COLO668 (cell line): ENCODE results near the gene ITPRID2.

ENCODE experiments used
- DNase-seq: peaks from one replicate; lab custom pipeline; 2025; ENCODE audit not compliant: unreplicated experiment; lab: John Stamatoyannopoulos, UW

ITPRID2 gene

DNA sequence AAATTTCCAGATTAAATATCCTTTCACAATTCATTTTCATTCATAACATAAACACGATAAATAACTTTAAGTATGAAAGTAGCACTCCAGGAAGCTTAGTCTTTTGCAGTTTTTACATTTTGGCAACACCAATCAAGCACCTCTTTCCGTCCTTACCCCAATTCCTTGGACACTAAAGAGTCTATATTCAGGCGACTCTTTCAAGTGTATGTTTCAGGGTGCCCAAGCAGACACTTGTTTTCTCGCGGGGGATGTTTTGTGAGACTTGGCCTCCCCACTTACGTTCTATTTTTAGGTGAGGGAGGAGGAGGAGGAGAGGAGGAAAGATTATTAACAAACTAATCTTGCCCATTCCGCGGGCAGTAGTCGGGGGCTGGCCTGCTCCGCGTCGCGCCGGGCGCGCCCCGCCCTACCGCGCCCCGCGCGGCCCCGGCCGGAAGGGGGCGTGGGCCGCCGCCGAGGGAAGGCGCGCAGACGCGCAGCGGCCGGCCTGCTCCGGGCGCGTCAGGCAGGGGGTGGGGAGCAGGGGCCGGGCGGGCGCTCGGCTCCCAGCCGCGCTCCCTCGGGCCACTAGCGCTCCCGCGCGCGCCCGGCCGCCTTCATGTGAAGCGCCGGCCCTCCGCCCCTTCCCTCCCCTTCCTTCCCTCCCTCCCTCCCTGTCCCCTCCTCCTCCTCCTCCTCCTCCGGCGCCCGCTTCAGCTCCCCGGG lies at the start of gene ITPRID2:
TSS of gene ITPRID2 (plus strand) at position 473 of the 708 bp plus-strand sequence. CDS start 337 bp downstream, outside the sequence.
- DNase-seq, result peak; percentile 93

DNA sequence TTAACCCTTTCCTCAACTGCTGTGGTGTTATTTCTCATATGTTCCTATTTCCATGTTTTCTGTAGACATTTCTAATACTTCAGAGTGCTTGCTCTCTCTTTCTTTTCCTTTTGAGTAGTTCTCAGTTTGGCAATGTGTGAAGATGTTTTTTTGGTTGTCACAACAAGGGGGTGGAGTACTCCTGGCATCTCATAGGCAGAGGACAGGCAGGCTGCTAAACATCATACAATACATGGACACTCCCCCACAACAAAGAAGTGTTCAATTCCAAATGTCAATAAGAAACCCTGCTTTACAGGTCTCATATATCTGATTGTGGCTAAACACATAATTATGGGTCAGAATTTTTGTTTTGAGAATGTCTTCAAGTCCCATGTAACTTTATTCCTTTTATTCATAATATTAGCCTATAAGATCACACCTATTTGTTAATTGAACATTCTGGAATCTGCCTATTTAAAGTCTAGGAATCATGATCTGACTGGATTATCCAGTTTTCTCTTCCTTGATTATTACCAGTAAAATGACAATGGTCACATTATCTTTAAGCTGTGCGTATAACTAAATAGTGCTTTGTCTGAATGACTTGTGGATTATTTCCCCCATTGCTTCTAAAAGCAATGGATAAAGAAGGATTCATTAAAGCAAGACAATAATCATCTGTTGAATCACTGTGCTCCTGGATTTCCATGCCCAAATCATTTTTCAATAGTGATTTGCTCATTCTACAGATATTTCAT lies 46.8 kb upstream of the ITPRID2 start:
- no peak for DNase-seq

DNA sequence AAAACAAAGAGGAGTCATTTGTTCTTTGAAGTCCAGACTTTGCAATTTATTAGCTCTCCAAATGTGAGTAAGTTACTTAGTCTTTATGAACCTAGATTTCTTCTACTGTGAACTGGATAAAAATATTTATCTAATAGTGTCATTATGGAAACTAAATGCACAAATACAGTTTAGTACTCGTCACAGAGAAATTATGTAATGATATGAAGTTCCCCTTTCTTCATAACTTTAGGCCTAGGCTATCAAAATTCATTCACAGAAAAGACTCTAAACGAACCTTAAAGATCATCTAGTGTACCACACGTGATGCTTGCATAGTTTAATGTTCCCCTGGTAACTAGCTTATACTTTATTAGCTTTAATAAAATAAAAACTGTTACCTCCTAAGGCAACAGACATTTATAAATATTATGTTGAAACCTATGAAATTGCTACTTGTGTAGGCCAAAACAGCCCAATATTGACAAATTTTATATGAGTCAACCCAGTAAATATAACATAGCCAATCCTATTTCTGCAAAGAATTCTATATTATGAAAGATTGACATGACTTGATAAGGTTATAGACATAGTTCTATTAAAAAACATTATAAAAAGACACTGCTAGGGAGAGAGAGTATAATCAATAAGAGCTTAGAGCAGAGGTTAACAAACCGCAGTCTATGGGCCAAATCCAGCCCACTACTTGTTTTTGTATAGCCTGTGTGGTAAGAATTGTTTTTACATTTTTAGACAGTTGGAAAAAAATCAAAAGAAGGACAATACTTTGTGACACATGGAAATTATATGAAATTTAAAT lies 44.9 kb upstream of the ITPRID2 start:
- no peak for DNase-seq

DNA sequence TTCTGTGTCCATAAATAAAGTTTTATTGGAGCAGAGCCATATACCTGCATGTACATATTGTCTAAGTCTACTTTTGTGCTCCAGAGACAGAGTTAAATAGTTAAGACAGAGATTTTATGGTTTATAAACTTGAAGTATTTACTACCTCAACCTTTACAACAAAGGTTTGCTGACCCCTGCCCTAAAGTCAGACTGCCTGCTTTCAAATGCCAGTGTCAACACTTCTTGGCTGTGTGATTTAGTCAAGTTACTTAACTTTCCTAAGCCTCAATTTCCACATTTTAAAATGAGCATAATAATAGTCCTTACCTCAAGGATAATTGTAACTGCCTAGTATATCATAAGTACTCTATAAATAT lies 44.4 kb upstream of the ITPRID2 start:
- no peak for DNase-seq

DNA sequence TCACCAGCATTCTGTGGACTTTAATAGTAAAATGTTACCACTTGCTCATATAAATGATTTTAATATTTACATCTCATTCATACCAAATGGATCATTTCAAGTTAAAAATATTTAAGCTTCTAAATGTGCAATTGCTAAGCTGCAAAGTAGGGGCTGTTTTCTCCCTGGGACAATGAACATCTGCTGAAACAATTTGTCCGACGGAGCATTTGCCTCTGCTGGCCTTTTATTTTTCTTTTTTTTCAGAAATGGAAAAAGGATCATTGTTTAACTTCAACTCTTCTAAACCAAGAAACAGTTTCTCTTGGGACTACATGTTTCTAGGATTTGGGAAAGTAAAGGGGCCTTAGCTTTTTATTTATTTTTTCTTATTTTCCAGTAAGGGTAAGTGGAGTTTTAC lies 43.8 kb upstream of the ITPRID2 start:
- DNase-seq, result no peak

DNA sequence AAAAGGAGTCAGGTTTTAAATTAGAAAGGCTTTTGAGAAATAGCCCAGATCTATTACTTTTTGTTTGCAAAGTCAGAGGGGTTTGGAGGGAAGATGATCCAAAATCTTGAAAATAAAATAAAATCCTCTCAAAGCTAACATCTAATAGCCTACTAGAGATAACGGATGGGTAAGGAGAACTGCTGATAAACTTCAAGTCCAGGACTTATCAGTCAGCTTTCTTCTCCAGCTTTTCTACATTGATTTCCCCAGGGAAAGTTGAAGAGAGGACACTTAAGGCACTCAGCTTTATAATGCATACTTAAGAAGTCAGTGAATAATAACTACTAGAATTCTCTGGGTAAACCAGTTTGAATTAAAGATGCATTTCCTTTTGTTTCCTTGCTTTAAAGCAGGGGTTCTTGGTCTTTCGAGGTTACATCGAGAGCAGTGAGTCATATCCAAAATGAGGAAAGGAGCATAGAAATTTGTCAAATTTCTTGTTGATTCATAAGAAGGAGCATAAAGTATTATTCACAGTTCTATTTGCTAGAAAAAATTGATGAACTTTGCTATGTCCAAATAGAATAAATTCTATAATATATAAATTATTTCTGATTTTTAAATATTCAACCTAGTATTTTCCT lies 43.2 kb upstream of the ITPRID2 start:
- no peak for DNase-seq

DNA sequence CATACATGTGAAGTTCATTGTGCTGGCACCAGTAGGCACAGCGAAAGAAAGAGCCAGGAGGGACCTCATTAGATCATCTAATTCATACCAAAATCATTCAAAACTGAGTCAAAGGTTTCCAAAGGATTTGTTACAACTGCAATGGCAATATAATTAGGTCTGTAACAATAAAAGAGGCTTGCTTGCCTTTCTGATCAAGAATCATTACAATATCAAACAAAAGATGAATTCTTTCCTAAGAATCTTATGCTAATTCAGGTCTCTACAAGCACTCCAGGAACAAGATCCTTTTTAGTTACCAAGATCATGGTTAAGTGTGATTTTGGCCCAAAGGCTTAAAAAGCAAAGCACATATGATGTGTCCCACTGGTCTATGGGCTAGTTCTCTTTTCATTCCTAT lies 41.9 kb upstream of the ITPRID2 start:
- no peak for DNase-seq

DNA sequence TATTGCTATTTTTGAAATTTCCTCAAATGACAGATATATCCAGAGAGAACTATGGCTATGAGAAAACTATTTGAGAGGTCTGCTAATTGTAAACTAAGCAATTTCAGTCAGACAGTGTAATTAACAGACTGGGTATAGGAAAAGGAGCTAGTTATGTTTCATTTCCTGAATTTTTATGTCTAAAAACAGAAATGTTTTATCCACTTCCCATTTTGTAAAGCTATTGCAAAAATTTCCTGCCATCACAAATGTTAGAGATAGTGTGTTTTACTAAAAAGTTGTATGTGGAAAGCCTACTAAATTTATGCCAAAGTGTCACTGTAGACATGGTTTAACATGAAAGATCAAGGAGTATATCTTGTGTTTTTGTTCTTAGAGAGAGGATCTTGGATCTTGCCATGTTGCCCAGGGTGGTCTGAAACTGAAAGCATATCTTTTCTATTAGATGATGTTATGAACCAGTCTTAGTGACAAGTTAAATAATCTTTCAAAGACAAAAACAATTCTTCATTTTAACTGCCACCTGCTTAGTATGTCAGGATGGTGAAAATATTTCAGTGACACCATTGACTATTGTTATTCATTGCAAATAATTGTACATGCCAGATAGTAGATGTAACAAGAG lies 40.5 kb upstream of the ITPRID2 start:
- DNase-seq, result no peak

DNA sequence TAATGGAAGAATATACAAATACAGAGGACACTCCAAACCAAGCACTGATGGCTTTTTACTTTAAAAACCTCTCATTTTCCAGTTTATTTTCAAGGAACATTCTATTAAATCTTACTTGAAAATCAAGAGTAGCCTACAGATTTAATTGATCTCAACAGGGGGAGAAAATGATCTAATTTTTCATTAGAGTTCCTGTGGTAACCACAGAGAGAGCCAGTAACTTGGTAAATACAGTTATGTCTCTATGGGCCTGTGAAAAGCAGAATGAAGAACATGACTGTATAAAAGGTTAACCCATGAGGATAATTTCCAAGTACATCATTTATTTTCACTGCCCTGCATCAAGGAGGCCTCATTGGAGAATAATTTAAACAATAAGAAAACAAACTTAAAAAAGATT lies 39.8 kb upstream of the ITPRID2 start:
- no peak for DNase-seq

DNA sequence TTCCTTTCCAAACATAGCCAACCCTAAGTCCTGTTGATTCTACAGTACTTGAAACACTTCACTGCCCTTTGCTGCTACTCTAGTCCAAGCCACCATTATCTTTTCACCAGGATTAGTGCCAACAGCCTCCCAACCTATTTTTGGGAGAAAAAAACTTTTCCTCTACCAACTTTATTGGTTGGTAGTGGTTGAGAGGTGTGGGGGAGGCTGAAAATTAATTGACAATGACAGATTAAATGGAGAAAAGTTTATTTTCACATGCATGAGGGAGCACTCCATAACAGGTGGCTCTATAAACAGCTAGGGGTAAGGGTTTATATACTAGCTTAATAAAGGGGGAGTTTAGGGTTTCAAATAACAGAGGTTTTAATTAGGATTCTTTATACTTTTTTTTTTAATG lies 37.8 kb upstream of the ITPRID2 start:
- DNase-seq, result no peak

DNA sequence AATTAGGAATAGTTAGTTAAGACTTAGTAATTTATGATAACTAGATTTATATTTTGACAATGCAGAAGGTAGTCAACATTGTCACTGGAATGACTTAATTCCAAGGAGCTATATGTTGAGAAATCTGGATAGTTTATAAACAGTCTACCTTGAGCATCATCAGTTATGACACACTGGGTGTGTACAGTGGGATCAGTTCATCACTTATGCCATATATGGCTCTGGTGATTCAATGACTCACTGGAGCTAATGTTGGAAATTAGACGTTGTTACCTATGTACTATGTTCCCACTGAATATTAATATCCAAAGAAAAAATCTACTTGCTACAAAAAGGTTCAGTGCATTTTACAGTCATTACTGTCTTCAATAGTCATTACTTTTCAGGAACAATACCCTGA lies 34.0 kb upstream of the ITPRID2 start:
- DNase-seq, result no peak

DNA sequence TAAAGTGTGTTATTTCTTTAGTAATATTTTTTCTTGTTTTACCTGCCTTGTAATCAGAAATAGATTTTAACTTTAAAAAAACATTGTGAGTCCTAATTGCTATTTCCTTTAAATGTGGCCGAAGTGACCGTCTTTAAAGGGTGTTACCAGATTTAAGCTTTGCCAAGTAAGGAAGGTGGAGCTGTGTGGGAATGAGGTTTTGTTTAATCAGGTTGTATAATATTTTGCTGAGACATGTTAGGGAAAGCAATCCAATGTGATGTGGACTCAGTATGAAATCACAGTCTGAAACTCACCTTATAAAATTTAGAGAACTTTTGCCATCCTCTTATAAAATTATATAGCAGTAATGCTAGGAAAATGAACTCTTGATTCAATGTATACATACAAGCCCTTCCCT lies 32.9 kb upstream of the ITPRID2 start:
- DNase-seq, result no peak

DNA sequence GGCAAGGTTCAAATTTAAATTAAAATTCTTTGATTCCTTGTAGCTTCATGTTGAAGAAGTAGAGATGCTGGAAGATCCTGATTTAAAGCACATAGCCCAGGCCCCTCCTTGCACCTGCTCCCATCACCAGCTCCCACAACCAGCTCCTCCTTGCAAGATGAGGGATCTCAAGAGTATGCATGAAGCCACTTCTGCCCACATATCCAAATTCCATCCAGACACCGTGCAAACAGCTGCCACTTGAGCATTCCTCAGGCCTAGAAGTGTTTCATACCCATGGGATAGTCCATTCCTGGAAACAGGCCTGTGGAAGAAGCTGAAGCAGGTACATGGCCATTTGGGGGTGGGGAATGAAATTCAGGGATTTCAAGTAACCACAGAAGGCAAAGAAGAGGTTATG lies 32.4 kb upstream of the ITPRID2 start:
- no peak for DNase-seq

DNA sequence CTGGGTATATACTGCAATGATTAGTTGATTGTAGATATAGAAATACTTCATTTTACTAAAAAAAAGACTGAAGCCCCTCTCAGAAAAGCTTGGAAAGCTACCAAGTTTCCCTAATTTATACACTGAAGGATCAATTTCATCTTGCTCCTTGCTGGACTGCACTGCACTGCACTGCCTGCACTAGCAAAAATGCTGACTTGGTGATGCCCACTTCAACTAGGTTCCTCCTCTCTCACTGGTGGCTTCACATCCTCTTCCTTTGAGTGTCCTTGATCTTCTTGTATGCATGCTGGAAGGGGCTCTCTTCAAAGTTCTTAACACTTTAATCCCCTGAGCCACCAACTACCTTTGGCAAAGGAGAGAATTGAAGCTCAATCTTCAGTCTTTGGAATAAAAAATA lies 31.7 kb upstream of the ITPRID2 start:
- no peak for DNase-seq

DNA sequence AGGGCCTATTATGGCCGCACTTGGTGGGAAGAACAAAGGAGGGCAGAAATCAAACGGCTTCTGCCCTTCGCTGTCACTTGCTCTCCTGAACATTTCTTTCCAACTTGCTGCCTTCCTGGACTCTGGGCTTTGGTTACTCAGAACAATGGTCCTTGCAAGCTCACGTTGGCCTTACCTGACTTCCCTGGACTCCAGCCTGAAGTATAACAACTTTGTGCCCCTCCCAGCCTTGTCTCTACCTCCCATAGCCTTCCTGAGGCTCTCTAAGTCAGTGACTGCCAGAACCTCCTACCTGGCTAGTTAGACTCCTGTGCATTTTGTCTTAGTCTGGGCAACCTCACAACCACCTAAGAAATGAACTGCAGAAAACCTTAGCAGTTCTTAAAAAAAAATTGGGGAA lies 30.2 kb upstream of the ITPRID2 start:
- DNase-seq, result no peak

DNA sequence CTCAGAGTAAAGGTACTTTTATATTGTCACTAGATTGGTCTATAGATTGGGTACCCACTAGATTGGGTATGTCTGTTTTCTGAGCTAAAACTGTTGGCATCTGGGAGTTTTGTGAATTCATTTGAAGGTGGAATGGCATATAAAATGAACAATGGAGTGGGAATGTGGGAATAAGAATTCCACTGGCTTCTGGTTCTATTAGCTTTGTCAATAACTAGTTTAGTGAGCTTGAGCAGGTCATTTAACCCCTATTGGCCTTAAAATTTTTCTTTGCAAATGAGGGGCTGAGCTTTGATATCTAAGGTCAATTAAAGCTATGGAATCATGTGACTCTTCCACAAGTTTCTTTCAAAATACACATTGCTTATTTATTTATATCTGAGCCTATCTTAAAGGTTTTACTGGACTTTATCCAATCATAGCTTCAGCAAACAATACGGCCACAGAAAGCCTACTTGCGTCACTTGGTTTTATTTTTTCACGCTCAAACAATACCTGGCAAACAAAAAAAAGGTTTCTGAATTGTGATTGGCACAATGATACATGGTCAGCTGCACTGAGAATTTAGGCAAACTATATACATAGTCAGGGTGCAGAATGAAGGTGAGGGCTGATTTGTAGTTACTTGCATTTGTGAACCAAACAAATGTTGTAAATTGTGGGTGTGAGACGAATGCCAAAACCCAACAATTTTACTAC lies 28.8 kb upstream of the ITPRID2 start:
- no peak for DNase-seq

DNA sequence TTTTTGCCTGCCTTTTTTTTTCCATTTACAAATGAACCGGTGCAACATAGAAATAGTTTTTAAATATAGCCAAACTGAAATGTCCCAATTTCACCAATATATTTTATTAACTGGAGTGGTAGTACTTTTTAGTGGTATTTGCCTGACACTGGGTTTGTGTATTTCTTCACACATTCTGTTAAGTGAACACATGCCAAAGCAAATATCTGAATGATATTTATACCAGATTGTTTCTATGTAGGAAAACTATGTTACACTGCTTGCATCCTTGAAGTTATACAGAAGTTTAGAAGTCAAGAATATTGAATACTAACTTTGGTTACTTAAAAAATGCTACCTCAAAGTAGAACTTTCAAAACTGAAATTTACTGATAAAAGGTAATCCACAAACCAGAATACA lies 19.4 kb upstream of the ITPRID2 start:
- DNase-seq, result no peak

DNA sequence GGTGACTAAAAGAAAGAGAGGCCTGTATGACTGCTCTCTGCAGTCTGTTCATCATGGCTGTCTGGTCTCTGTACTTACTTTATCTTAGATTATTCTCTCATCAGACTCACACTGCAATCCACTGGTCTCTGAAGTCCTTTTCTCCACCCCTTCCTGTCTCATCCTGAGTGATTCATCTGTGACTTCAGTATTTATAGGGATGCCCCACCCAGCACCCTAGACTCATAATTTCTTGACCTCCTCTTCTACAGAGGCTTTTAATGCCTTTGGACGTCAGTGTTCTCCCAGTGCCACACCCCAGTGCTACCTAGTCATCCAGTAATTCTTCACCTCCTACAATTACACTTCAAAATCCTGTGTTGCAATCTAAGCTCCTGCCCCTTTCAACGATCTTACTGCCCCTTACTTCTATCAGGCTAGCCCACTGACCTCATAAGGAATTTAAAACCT lies 14.9 kb upstream of the ITPRID2 start:
- DNase-seq, result no peak

DNA sequence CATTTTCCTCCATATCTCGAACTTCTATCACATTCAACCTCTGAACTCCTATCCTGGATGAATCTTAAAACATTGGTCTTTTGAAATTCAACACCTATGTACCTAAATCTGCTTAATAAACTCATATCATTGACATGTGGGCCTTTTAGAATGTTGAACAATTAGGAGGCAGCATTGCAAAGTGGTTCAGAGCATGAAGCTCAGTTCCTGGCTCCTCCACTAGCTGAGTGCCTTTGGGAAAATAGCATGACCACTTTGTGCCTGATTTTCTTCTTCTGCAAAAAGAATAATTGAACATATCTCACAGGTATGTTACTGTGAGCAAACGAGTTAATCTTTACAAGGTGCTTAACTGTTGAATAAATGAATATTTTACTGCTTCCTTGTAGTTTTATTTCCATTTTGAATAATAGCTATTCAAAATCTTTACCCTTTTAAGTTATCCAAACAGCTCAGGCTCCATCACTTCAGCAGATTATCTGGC lies 14.3 kb upstream of the ITPRID2 start:
- DNase-seq, result no peak

DNA sequence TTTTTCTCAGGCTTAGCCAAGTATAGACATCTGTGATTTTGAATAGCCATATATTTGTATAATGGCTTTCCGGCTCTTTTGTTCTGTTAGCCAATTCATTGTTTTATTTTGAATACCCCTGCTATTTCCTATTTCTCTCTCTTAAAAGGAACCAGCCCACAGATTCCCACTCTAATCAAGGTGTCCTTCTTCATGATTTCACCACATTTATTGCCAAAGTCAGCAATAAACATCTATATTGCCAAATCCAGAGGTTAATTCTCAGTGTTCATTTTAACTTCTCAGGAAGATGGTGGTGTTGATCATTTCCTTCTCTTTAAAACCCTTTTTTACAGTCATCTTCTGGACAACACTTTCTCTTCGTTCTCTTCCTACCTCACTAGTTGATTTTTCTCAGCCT lies 13.1 kb upstream of the ITPRID2 start:
- no peak for DNase-seq
